Endothelial cell of umbilical vein (primary cell): Measurements from ENCODE around the gene LRAT. TPM values are rescaled to one million over a fixed set of nuclear protein-coding genes. Genes with fewer than 3 reads are reported as not detected.

Source experiments
- BruUV-seq: library from RNA; stranded (reverse); fragments of 400-500 nt; replicated peaks from 2 replicates; lab custom pipeline; 2021; lab: Mats Ljungman, UMichigan
- CTCF ChIA-PET: fragments of 300-600, 350-600 bp; sonication (Branson Sonifier 250); formaldehyde crosslinking; loops from one replicate; lab custom pipeline; 2021; ENCODE audit warnings: antibody characterized with exemption, inconsistent platforms; lab: Charles Lee
- POLR2A ChIA-PET: fragments of 300-600, 350-600 bp; sonication (Branson Sonifier 250); formaldehyde crosslinking; loops from one replicate; lab custom pipeline; 2021; ENCODE audit warnings: antibody characterized with exemption, inconsistent platforms; lab: Charles Lee
- DNase-seq: peaks from one replicate; pipeline ENCODE4 v3.0.0-alpha.2; 2011; ENCODE audit warnings: low read depth, low spot score
- FAIRE-seq: peaks from 2 replicates; lab custom pipeline; 2011; peaks lifted over from hg19 to GRCh38; lab: Jason Lieb, UNC
- H2AFZ ChIP-seq: 2 replicates; pipeline ENCODE4 v1.6.0; 2012; ENCODE audit warnings: low read depth, low read length, control low read depth, inconsistent platforms
- H3K27ac ChIP-seq: 2 replicates; pipeline ENCODE4 v1.5.1; 2011; ENCODE audit warnings: low read depth, mild to moderate bottlenecking, control low read depth, low read length, moderate library complexity; ENCODE audit not compliant: insufficient read depth
- H3K27me3 ChIP-seq, 2 experiments: 2 replicates each; pipeline versions ENCODE4 v1.6.0 to v1.6.1; 2011; ENCODE audit warnings: low read length in 2 of 2, mixed read lengths in 1 of 2; ENCODE audit not compliant: control insufficient read depth in 2 of 2, insufficient read depth in 2 of 2
- H3K36me3 ChIP-seq, 2 experiments: 2 replicates in 1 of 2; 3 replicates in 1 of 2; pipeline ENCODE4 v1.5.1; 2011; ENCODE audit warnings: low read length in 2 of 2, mild to moderate bottlenecking in 1 of 2, moderate library complexity in 1 of 2; ENCODE audit not compliant: control insufficient read depth in 2 of 2, insufficient read depth in 2 of 2; ENCODE audit errors: extremely low read depth in 1 of 2
- H3K4me1 ChIP-seq: 3 replicates; pipeline ENCODE4 v1.5.1; 2011; ENCODE audit warnings: mild to moderate bottlenecking, low read length; ENCODE audit not compliant: control insufficient read depth, insufficient read depth; ENCODE audit errors: extremely low read depth
- H3K4me2 ChIP-seq: 2 replicates; pipeline ENCODE4 v1.6.1; 2011; ENCODE audit warnings: low read length, control low read depth, mixed read lengths; ENCODE audit not compliant: insufficient read depth
- H3K4me3 ChIP-seq, 3 experiments: fragments of 200-600 bp in 1 of 3; sonication (generic), shearing (Covaris generic) in 1 of 3; replicated peaks in 1 of 3; 2 replicates each; pipeline ENCODE4 v1.5.1; 2011 to 2016; ENCODE audit warnings: control low read depth in 3 of 3, low read length in 3 of 3, mild to moderate bottlenecking in 2 of 3, inconsistent platforms in 1 of 3, low read depth in 1 of 3, moderate library complexity in 1 of 3; ENCODE audit not compliant: insufficient read depth in 1 of 3
- H3K79me2 ChIP-seq: 2 replicates; pipeline ENCODE4 v1.6.0; 2012; ENCODE audit warnings: low read length, inconsistent platforms; ENCODE audit not compliant: control insufficient read depth, insufficient read depth
- H3K9ac ChIP-seq: replicated peaks from 2 replicates; pipeline ENCODE3; 2011; ENCODE audit warnings: low read length, control low read depth; ENCODE audit not compliant: insufficient read depth; ENCODE audit errors: extremely low read depth
- H3K9me1 ChIP-seq: replicated peaks from 3 replicates; pipeline ENCODE4 v1.6.0; 2011; ENCODE audit warnings: mild to moderate bottlenecking, low read length; ENCODE audit not compliant: control insufficient read depth, insufficient read depth; ENCODE audit errors: extremely low read depth
- H3K9me3 ChIP-seq: replicated peaks from 2 replicates; pipeline ENCODE4 v1.5.1; 2012; ENCODE audit warnings: low read length, inconsistent platforms; ENCODE audit not compliant: control insufficient read depth, insufficient read depth
- H4K20me1 ChIP-seq: replicated peaks from 2 replicates; pipeline ENCODE3; 2011; ENCODE audit warnings: mild to moderate bottlenecking, low read length; ENCODE audit not compliant: control insufficient read depth, insufficient read depth; ENCODE audit errors: extremely low read depth
- EZH2 ChIP-seq: IDR thresholded peaks from 2 replicates; pipeline ENCODE4 v1.6.1; 2012; ENCODE audit warnings: borderline replicate concordance, low read depth, mild to moderate bottlenecking, moderate library complexity, low read length, inconsistent platforms; ENCODE audit not compliant: severe bottlenecking
- FOS ChIP-seq: IDR thresholded peaks from 2 replicates; pipeline ENCODE4 v1.6.1; 2011; ENCODE audit warnings: mild to moderate bottlenecking, low read length, moderate library complexity, borderline replicate concordance; ENCODE audit not compliant: insufficient read depth
- GATA2 ChIP-seq: IDR thresholded peaks from 2 replicates; pipeline ENCODE4 v1.7.0; 2011; ENCODE audit warnings: low read depth, mild to moderate bottlenecking, moderate library complexity, mixed read lengths, low read length; ENCODE audit not compliant: insufficient read length, insufficient read depth
- JUN ChIP-seq: IDR thresholded peaks from 2 replicates; pipeline ENCODE4 v1.6.1; 2011; ENCODE audit warnings: borderline replicate concordance, low read depth; ENCODE audit not compliant: insufficient read length, insufficient read depth
- MYC ChIP-seq: IDR thresholded peaks from one replicate; pipeline ENCODE4 v1.6.1; 2011; ENCODE audit warnings: mild to moderate bottlenecking, low read depth, low read length
- POLR2A ChIP-seq: IDR thresholded peaks from 2 replicates; pipeline ENCODE4 v1.6.1; 2012; ENCODE audit warnings: low read depth, mild to moderate bottlenecking, control low read depth, low read length
- POLR2AphosphoS5 ChIP-seq: IDR thresholded peaks from 2 replicates; pipeline ENCODE4 v1.6.1; 2012; ENCODE audit warnings: low read depth, mild to moderate bottlenecking, control low read depth, low read length, moderate library complexity; ENCODE audit not compliant: insufficient read depth
- dilution Hi-C: fragments of 300-500 bp; cut with MboI; formaldehyde crosslinking; loops from one replicate; pipeline ENCODE4 v1.15.0; 2019; ENCODE audit warnings: low sequenced_read_pairs; ENCODE audit not compliant: extremely low pct_ligation_motif_present
- intact Hi-C: fragments of 100-400 bp; cut with micrococcal nuclease; formaldehyde crosslinking; loops from one replicate; pipeline ENCODE4 v1.10.0; 2022
- polyA plus RNA-seq, 4 experiments: library from polyadenylated mRNA; depleted of rRNA in 3 of 4; stranded (reverse) in 3 of 4; unstranded in 1 of 4; fragments of >200 nt; gene quantifications; 2 replicates each; pipeline versions ENCODE4 v1.2.1 to v1.2.3, GENCODE V29; 2011 to 2012; ENCODE audit warnings: missing spikeins in 1 of 4
- total RNA-seq: library from RNA; stranded (reverse); gene quantifications from 2 replicates; pipeline ENCODE4 v1.2.3, GENCODE V29; 2021
- TF ChIP-seq, protein P1 (sequence below), 2 donors: IDR thresholded peaks; 1 replicate in 1 of 2; 2 replicates in 1 of 2; pipeline ENCODE4 v1.5.1; 2011; ENCODE audit warnings: low read length in 2 of 2, mild to moderate bottlenecking in 2 of 2, moderate library complexity in 2 of 2, control low read depth in 1 of 2, inconsistent platforms in 1 of 2, low read depth in 1 of 2; ENCODE audit not compliant: insufficient read depth in 1 of 2; ENCODE audit errors: extremely low read depth in 1 of 2
- TF ChIP-seq, protein P2 (sequence below): IDR thresholded peaks from 2 replicates; pipeline ENCODE4 v1.6.1; 2011; ENCODE audit not compliant: insufficient read depth, insufficient read length

Gene LRAT
- total and polyA plus RNA-seq, 2 donors (not counting 3 experiments of a cell fraction or from before 2014, with no cell fraction given): not detected

DNA sequence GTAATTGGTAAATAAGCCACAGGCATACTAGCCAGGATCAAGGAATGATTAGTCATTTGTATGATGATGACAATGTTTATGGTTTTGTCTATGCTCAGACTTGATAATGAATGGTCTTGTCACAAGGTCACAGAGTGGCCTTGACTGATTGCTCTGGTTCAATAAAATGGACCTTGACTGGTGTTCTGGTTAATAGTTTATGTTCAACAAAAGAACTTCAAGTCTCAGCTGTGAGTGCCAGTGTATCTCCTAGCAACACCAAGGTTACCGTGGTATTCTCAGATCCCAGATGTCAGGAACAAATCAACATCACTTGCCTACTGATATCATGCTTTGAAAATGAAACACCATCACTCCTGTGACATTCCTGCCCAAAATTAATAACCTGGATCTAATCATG, 16.3 kb upstream of the LRAT start:
- no peak for DNase-seq
- BruUV-seq: no TSS peak
- H3K9me1 ChIP-seq: no peaks in the 10 kb centered on the region
- no peak overlapping the region for H3K9ac ChIP-seq
- H3K4me2 ChIP-seq: no peak overlapping the region
- intact Hi-C loops: no loop called here
- no peaks in the 10 kb centered on the region for H3K79me2 ChIP-seq
- H4K20me1 ChIP-seq: no peaks in the 10 kb centered on the region
- no peaks in the 10 kb centered on the region for H3K4me1 ChIP-seq
- no peaks in the 10 kb centered on the region for H3K36me3 ChIP-seq
- no peak overlapping the region for H3K4me3 ChIP-seq
- FAIRE-seq: no peak
- H3K27me3 ChIP-seq: no peaks in the 10 kb centered on the region
- ChIA-PET POLR2A (no interaction called here), CTCF (no interaction called here)
- no peak for TF ChIP-seq POLR2A
- no peak for TF ChIP-seq GATA2
- no peak for TF ChIP-seq JUN
- no peak for TF ChIP-seq EZH2
- no peak for TF ChIP-seq MYC
- TF ChIP-seq FOS: no peak
- TF ChIP-seq, protein P1, sequence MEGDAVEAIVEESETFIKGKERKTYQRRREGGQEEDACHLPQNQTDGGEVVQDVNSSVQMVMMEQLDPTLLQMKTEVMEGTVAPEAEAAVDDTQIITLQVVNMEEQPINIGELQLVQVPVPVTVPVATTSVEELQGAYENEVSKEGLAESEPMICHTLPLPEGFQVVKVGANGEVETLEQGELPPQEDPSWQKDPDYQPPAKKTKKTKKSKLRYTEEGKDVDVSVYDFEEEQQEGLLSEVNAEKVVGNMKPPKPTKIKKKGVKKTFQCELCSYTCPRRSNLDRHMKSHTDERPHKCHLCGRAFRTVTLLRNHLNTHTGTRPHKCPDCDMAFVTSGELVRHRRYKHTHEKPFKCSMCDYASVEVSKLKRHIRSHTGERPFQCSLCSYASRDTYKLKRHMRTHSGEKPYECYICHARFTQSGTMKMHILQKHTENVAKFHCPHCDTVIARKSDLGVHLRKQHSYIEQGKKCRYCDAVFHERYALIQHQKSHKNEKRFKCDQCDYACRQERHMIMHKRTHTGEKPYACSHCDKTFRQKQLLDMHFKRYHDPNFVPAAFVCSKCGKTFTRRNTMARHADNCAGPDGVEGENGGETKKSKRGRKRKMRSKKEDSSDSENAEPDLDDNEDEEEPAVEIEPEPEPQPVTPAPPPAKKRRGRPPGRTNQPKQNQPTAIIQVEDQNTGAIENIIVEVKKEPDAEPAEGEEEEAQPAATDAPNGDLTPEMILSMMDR (IDR thresholded peaks at IDR 0.05; ENCODE audit: extremely low read depth in 1 of 2, insufficient read depth in 1 of 2, low read depth in 1 of 2, low read length in 2 of 2): no peak
- TF ChIP-seq, protein P2, sequence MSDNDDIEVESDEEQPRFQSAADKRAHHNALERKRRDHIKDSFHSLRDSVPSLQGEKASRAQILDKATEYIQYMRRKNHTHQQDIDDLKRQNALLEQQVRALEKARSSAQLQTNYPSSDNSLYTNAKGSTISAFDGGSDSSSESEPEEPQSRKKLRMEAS: no peak
- TF ChIP-seq POLR2AphosphoS5: no peak
- no peak overlapping the region for H2AFZ ChIP-seq
- no peak overlapping the region for H3K27ac ChIP-seq
- H3K9me3 ChIP-seq: no peaks in the 10 kb centered on the region
- dilution Hi-C loops: no loop called here
